Measurements from ENCODE around the gene MROH2B.

MROH2B gene

DNA sequence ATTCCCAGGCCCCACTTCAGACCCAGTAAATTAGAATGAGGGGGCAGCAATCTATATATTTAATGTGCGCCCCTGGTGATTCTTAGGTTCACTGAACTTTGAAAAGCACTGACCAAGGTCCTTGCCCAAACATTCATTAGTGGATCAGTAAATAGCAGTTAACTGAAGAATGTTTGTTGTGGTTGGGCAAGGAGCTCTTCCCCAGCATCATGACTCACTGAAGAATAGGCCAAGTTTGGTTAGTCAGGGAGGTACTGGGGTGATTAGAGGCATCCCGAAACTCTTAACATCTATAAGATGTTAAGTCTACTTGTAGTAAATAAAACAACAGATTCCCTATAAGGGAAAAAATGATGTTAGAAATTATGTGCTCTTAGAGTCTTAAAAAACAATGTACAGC lies 833 bp upstream of the MROH2B start:
- H3K4me3 ChIP-seq (ENCODE audit: low read depth, low read length) = no peak overlapping the region
- DNase-seq (ENCODE audit: low read depth) = no peak
- no peak for TF ChIP-seq CTCF (IDR thresholded peaks at IDR 0.05; ENCODE audit: low read depth, low read length, missing control alignments)

GRCh38 chr5:41067714-41068568 lies 3.2 kb downstream of the MROH2B start:
- H3K4me3 ChIP-seq (ENCODE audit: low read depth, low read length) = no peak overlapping the region
- no peak for TF ChIP-seq CTCF (IDR thresholded peaks at IDR 0.05; ENCODE audit: low read depth, low read length, missing control alignments)
- DNase-seq (ENCODE audit: low read depth) = no peak

DNA sequence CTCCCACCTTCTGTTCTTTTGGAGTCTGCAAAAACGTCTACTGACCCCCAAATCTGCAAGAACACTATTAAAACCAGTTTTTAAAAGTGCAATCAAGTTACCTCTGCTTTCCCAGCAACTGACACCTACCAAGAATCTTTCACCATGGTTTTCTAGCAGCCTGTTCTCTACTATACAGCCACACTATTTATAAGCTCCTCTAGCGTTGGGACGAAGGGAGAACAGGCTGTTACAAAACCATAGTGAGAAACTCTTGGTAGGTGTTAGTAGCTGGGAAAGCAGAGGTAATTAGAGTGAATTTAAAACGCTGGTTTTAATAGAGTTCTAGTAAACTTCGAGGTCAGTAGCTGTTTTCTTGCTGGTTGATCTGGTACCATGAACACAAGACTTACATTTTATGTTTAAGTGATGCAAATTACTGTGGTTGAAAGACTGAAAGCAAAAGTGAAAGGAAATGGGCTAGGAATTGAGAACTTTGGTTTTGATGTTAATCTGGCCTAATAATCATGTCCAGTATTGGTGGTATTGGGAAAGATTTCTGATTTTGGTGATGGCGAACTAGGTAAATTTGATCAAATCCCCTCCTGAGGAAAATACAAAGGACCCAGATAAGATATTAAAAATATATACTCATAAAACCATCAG lies 5.3 kb downstream of the MROH2B start:
- DNase-seq (ENCODE audit: low read depth) = no peak
- H3K4me3 ChIP-seq (ENCODE audit: low read depth, low read length) = no peak overlapping the region
- no peak for TF ChIP-seq CTCF (IDR thresholded peaks at IDR 0.05; ENCODE audit: low read depth, low read length, missing control alignments)

DNA sequence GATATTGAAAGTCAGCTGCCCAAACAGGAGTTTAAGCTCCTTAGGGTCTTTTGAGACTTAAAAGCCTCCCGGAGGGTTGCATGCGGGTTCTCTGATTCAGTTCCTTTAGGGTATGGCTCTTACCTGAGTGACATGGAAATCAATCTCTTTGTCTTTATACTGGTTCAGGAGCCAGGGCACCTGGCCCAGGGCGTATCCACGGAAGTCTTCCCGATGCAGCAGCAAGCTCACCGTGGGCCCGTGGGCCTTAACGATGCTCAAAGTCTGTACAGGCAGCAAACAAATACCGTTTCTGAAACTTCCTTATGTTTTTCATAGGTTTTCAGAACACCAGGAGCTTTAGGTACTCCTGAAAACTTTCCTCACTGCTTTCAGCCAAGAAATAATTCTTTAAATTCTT lies 13.2 kb downstream of the MROH2B start:
- TF ChIP-seq CTCF (IDR thresholded peaks at IDR 0.05; ENCODE audit: low read depth, low read length, missing control alignments) = no peak
- no peak for DNase-seq (ENCODE audit: low read depth)
- no peak overlapping the region for H3K4me3 ChIP-seq (ENCODE audit: low read depth, low read length)

DNA sequence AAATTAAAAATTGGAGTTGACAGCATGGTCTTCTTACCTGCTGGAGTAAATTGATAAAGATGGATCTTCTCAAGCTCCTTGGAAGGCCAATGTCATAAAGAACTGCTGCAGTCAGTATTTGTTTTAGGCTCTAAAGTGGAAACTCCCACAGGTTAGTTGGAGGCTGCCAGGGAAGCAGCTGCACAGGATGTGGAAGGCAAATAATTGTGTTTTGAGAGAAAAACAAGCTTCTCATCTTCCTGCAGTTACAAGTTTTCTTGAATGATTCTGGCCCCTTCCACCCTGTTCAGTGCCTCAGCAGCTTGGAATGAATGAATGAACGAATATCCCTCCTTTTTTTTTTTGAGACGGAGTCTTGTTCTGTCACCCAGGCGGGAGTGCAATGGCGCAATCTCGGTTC lies 13.9 kb downstream of the MROH2B start:
- TF ChIP-seq CTCF (IDR thresholded peaks at IDR 0.05; ENCODE audit: low read depth, low read length, missing control alignments) = no peak
- no peak for DNase-seq (ENCODE audit: low read depth)
- no peak overlapping the region for H3K4me3 ChIP-seq (ENCODE audit: low read depth, low read length)

DNA sequence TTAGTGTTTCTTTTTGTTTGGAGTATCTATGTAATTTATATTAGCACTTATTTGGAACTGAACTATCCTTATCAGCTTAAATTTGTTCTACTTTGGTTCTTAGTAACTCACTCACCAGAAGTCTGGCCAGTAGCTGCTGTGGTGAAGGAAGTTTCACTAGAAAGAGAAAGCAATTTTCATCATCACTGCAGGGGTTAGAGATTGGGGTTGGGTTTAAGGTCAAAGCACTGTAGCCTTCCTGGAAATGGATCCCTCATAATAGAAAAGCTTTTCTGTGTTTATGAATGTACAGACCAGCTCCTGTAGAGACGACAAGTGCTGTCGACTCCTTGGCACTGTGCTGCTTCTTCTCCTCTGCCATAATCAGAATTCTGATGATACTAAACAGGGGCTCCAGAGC lies 22.2 kb downstream of the MROH2B start:
- no peak for TF ChIP-seq CTCF (IDR thresholded peaks at IDR 0.05; ENCODE audit: low read depth, low read length, missing control alignments)
- DNase-seq (ENCODE audit: low read depth) = no peak
- no peak overlapping the region for H3K4me3 ChIP-seq (ENCODE audit: low read depth, low read length)
